ENCODE results near the gene ENDOG.

- no peak for TF ChIP-seq NANOG (IDR thresholded peaks at IDR 0.05; ENCODE audit: borderline replicate concordance)
- TF ChIP-seq ZNF114 (CRISPR knock-in tag; IDR thresholded peaks at IDR 0.05): no peak
- TF ChIP-seq CTCF (conservative IDR thresholded peaks at IDR 0.05; ENCODE audit: low read depth in 2 of 2): no peak
- TF ChIP-seq REST (IDR thresholded peaks at IDR 0.05; ENCODE audit: unreplicated experiment): no peak
- no peak for TF ChIP-seq POLR2AphosphoS5 (IDR thresholded peaks at IDR 0.05; ENCODE audit: low read depth)
- no peak for TF ChIP-seq EZH2phosphoT487 (IDR thresholded peaks at IDR 0.05; ENCODE audit: unreplicated experiment)
- no peak for TF ChIP-seq EZH2 (IDR thresholded peaks at IDR 0.05; ENCODE audit: low read depth, unreplicated experiment)
These were observed 9.2 kb upstream of the ENDOG start for GRCh38 chr9:128809036-128809599.

Measured in GM23338 (cell line).